ENCODE data around the gene MAGI1.

DNA sequence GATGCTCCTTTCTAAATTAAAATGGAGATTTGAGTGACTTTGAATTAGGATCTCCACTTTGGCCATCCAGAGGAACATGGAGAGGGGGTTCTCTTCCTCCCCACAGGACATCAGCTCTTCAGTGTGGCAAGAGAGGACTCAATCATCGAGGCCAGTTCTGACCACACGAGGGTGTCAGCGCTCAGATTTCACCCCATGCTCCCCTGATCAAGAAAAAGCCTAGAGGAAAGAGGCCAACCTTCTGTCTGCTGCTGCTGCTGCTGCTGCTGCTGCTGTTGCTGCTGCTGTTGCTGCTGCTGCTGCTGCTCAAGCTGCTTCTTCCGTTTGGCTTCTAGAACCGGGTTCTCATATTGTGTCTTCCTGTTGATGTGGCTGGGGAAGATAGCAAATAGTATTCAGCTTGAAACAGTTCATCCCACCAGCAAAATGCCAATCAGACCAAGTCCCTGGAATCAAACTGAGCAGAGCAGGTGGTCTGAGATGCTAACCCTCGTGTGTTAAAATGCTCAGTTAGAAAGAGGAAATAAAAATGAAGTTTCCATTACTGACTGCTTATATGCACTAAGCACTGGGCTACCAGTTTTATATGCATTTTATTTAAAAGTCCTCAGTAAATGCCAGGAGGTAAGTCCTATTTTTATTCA lies 599.0 kb downstream of the MAGI1 start:
- TF ChIP-seq POLR2A (IDR thresholded peaks at IDR 0.05) (no peak), POLR2AphosphoS5 (IDR thresholded peaks at IDR 0.05) (no peak), EP300 (IDR thresholded peaks at IDR 0.05) (no peak)
- TF ChIP-seq, protein P1, sequence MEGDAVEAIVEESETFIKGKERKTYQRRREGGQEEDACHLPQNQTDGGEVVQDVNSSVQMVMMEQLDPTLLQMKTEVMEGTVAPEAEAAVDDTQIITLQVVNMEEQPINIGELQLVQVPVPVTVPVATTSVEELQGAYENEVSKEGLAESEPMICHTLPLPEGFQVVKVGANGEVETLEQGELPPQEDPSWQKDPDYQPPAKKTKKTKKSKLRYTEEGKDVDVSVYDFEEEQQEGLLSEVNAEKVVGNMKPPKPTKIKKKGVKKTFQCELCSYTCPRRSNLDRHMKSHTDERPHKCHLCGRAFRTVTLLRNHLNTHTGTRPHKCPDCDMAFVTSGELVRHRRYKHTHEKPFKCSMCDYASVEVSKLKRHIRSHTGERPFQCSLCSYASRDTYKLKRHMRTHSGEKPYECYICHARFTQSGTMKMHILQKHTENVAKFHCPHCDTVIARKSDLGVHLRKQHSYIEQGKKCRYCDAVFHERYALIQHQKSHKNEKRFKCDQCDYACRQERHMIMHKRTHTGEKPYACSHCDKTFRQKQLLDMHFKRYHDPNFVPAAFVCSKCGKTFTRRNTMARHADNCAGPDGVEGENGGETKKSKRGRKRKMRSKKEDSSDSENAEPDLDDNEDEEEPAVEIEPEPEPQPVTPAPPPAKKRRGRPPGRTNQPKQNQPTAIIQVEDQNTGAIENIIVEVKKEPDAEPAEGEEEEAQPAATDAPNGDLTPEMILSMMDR (IDR thresholded peaks at IDR 0.05) = peak in 5 of 6 experiments; percentile 26 to 55 (median 41)
